BJ (cell line): ENCODE results near the gene LAIR2. TPM values are rescaled to one million over a fixed set of nuclear protein-coding genes. Genes with fewer than 3 reads are reported as not detected.

ENCODE experiments used
- CTCF ChIA-PET: fragments of 350-600 bp; formaldehyde crosslinking; extraction: SDS; loops from one replicate; lab custom pipeline; 2021; ENCODE audit warnings: antibody characterized with exemption, inconsistent platforms; lab: Yijun Ruan, JAX
- POLR2A ChIA-PET: fragments of 300-600 bp; sonication (Branson Sonifier 250); formaldehyde crosslinking; extraction: SDS; loops from one replicate; lab custom pipeline; 2021; ENCODE audit warnings: antibody characterized with exemption; lab: Charles Lee
- DNase-seq: peaks from one replicate; pipeline ENCODE4 v3.0.0-alpha.2; 2011; ENCODE audit warnings: low read depth
- H3K27me3 ChIP-seq: 2 replicates; pipeline ENCODE4 v1.6.0; 2011; ENCODE audit warnings: low read length; ENCODE audit not compliant: control insufficient read depth, insufficient read depth
- H3K36me3 ChIP-seq: 2 replicates; pipeline ENCODE4 v1.5.1; 2011; ENCODE audit warnings: low read length; ENCODE audit not compliant: control insufficient read depth, insufficient read depth
- H3K4me3 ChIP-seq: 2 replicates; pipeline ENCODE4 v1.5.1; 2011; ENCODE audit warnings: low read depth, mild to moderate bottlenecking, control low read depth, low read length
- polyA plus RNA-seq: library from polyadenylated mRNA; depleted of rRNA; stranded (reverse); fragments of >200 nt; gene quantifications from 2 replicates; pipeline ENCODE4 v1.2.3, GENCODE V29; 2011
- TF ChIP-seq, protein P1 (sequence below): IDR thresholded peaks from 2 replicates; pipeline ENCODE4 v1.5.1; 2011; ENCODE audit warnings: low read depth, mild to moderate bottlenecking, control low read depth, inconsistent platforms, low read length, moderate library complexity; ENCODE audit not compliant: insufficient read depth

LAIR2 gene
- polyA plus RNA-seq, 1 experiment: not detected

DNA sequence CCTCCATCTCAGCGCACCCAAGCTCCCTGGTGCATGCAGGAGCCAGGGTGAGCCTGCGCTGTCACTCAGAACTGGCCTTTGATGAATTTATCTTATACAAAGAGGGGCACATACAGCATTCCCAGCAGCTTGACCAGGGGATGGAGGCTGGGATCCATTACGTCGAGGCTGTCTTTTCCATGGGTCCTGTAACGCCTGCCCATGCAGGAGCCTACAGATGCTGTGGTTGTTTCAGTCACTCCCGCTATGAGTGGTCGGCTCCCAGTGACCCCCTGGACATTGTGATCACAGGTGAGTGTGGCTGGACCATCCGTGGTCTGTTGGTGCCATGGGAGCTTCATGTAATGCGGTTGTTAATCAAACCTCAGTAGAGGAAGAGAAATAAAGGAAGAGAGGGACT lies 33.0 kb downstream of the LAIR2 start:
- TF ChIP-seq, protein P1, sequence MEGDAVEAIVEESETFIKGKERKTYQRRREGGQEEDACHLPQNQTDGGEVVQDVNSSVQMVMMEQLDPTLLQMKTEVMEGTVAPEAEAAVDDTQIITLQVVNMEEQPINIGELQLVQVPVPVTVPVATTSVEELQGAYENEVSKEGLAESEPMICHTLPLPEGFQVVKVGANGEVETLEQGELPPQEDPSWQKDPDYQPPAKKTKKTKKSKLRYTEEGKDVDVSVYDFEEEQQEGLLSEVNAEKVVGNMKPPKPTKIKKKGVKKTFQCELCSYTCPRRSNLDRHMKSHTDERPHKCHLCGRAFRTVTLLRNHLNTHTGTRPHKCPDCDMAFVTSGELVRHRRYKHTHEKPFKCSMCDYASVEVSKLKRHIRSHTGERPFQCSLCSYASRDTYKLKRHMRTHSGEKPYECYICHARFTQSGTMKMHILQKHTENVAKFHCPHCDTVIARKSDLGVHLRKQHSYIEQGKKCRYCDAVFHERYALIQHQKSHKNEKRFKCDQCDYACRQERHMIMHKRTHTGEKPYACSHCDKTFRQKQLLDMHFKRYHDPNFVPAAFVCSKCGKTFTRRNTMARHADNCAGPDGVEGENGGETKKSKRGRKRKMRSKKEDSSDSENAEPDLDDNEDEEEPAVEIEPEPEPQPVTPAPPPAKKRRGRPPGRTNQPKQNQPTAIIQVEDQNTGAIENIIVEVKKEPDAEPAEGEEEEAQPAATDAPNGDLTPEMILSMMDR: no peak
- POLR2A ChIA-PET: no interaction called here

DNA sequence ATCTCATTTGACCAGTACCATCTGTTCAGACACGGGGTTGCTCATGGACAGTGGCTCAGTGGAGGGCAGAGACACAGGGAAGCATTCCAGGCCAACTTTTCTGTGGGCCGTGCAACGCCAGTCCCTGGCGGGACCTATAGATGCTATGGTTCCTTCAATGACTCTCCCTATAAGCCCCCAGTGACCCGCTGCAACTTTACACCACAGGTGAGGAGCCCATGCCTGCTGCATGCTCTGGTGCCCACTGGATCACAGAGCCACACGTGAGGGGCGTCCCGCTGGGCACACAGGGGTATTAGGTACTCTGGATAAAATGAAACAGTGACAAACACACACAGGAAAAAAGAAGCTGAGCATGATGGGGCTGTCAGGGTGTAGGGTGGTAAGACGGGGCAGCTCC lies 34.3 kb downstream of the LAIR2 start:
- DNase-seq: no peak
- TF ChIP-seq, protein P1: no peak
- ChIA-PET POLR2A (no interaction called here), CTCF (no interaction called here)
- Histone ChIP-seq H3K36me3 (no peaks in the 10 kb centered on the region), H3K4me3 (no peak overlapping the region), H3K27me3 (no peaks in the 10 kb centered on the region)

More for the DNA sequence above, 33.0 kb downstream of the LAIR2 start:
- no peaks in the 10 kb centered on the region for H3K27me3 ChIP-seq
- no peak overlapping the region for H3K4me3 ChIP-seq
- CTCF ChIA-PET: no interaction called here
- no peak for DNase-seq
- H3K36me3 ChIP-seq: no peaks in the 10 kb centered on the region

DNA sequence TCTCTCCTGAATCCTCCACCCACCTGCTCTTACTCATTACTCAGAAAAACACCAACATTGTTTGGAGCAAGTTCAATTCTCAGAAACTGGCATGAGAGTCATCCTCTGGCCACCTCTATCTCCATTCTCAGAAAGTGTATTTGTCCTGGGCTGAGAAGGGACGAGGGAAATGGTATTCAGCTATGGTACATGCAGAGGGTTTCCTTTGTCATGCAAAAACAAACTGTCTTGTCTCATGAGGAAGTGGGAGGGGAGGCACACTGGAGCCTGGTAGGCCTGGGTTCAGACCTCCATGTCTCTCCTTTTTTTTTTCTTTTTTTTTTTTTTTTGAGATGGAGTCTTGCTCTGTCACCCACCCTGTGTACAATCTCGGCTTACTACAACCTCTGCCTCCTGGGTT lies 39.1 kb downstream of the LAIR2 start:
- POLR2A ChIA-PET: no interaction called here
- TF ChIP-seq, protein P1: no peak

DNA sequence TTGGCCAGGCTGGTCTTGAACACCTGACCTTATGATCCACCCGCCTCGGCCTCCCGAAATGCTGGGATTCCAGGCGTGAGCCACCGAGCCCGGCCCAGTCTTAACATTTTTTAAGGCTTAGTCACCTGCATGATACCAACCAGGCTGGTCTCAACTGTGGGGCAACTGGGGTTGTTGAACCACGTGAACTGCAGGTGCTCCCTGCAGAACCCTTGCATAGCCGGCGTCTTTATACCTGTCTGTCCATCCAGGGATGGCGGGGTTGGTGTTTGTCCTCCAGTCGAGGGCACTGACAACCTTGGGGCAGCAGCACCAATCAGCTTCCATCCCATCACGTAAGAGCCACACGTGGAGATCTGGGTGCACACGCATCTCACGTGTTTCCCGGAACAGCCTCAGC lies 46.2 kb downstream of the LAIR2 start:
- ChIA-PET CTCF (no interaction called here), POLR2A (no interaction called here)
- Histone ChIP-seq H3K4me3 (no peak overlapping the region), H3K36me3 (no peaks in the 10 kb centered on the region), H3K27me3 (no peaks in the 10 kb centered on the region)
- no peak for DNase-seq
- TF ChIP-seq, protein P1: no peak

More for the DNA sequence above, 39.1 kb downstream of the LAIR2 start:
- Histone ChIP-seq H3K4me3 (no peak overlapping the region), H3K27me3 (no peaks in the 10 kb centered on the region), H3K36me3 (no peaks in the 10 kb centered on the region)
- DNase-seq: no peak
- CTCF ChIA-PET: no interaction called here

DNA sequence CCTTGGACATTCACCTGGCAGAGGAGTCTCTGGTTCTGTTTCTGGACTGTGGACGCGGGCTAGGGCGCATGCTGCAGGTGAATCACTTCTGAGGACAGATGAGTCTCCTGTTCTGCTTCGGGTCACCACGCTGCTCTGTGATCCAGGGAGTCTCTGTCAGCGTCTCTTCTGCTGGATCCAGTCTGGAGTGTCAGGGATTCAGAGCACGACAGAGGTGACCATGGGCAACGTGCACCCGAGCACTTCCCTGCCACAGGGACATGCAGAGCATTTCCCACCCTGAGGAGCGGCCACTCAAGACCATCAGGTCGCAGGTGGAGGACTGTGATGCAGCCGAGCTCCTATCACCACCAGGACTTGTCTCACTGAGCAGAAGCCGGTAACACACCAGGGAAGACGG lies 46.6 kb downstream of the LAIR2 start:
- CTCF ChIA-PET: no interaction called here
- POLR2A ChIA-PET: no interaction called here
- no peak for DNase-seq
- Histone ChIP-seq H3K4me3 (no peak overlapping the region), H3K36me3 (no peaks in the 10 kb centered on the region), H3K27me3 (no peaks in the 10 kb centered on the region)
- TF ChIP-seq, protein P1: no peak
